DND-41 (cell line): ENCODE data around the gene IFT122.
"Not testable (repeated sequence)": the region's sequence is repeated elsewhere in the genome, so short reads cannot be mapped to it uniquely, and the experiment has no call there.

Source experiments
- ATAC-seq: fragments of 200-7000 bp; cut with Tn5 transposase; 3 replicates; pipeline ENCODE4 v1.9.1; 2021; ENCODE audit warnings: low read depth; ENCODE audit not compliant: insufficient read depth
- DNase-seq: peaks from one replicate; pipeline ENCODE4 v3.0.0-alpha.2; 2020
- H2AFZ ChIP-seq: 2 replicates; pipeline ENCODE4 v1.6.0; 2012; ENCODE audit warnings: low read depth, low read length
- H3K27ac ChIP-seq: 2 replicates; pipeline ENCODE4 v1.5.1; 2012; ENCODE audit warnings: low read length, inconsistent platforms
- H3K27me3 ChIP-seq: fragments of 200-600 bp; sonication (generic); 2 replicates; pipeline ENCODE4 v1.6.0; 2012; ENCODE audit warnings: low read length, mild to moderate bottlenecking, inconsistent platforms; ENCODE audit not compliant: insufficient read depth, poor library complexity
- H3K36me3 ChIP-seq: 2 replicates; pipeline ENCODE4 v1.5.1; 2012; ENCODE audit warnings: low read length, inconsistent platforms; ENCODE audit not compliant: insufficient read depth
- H3K4me1 ChIP-seq: 2 replicates; pipeline ENCODE4 v1.5.1; 2012; ENCODE audit warnings: mild to moderate bottlenecking, low read length; ENCODE audit not compliant: insufficient read depth
- H3K4me2 ChIP-seq: 2 replicates; pipeline ENCODE4 v1.6.0; 2012; ENCODE audit warnings: mild to moderate bottlenecking, moderate library complexity, low read length, inconsistent platforms; ENCODE audit not compliant: insufficient read depth
- H3K4me3 ChIP-seq, 2 experiments: fragments of 200-600 bp in 1 of 2; shearing (Covaris generic) in 1 of 2; 2 replicates each; pipeline ENCODE4 v1.5.1; 2012 to 2016; ENCODE audit warnings: inconsistent platforms in 2 of 2, low read length in 2 of 2, mild to moderate bottlenecking in 2 of 2, low read depth in 1 of 2, moderate library complexity in 1 of 2
- H3K79me2 ChIP-seq: 2 replicates; pipeline ENCODE4 v1.6.0; 2012; ENCODE audit warnings: low read length, inconsistent platforms; ENCODE audit not compliant: insufficient read depth
- H3K9ac ChIP-seq: 2 replicates; pipeline ENCODE4 v1.6.0; 2012; ENCODE audit warnings: low read depth, mild to moderate bottlenecking, inconsistent platforms, low read length, moderate library complexity
- H3K9me3 ChIP-seq: 2 replicates; pipeline ENCODE4 v1.5.1; 2012; ENCODE audit warnings: low read length, moderate library complexity, mild to moderate bottlenecking, inconsistent platforms; ENCODE audit not compliant: insufficient read depth, severe bottlenecking
- H4K20me1 ChIP-seq: 2 replicates; pipeline ENCODE4 v1.6.0; 2012; ENCODE audit warnings: low read length; ENCODE audit not compliant: insufficient read depth
- CTCF ChIP-seq: IDR thresholded peaks from 2 replicates; pipeline ENCODE4 v1.5.1; 2012; ENCODE audit warnings: borderline replicate concordance, low read length, moderate library complexity, mild to moderate bottlenecking; ENCODE audit not compliant: poor library complexity, severe bottlenecking; ENCODE audit errors: extremely low read depth
- EZH2 ChIP-seq: IDR thresholded peaks from 3 replicates; pipeline ENCODE4 v1.6.1; 2012; ENCODE audit warnings: borderline replicate concordance, low read depth, mild to moderate bottlenecking, moderate library complexity, low read length, inconsistent platforms; ENCODE audit not compliant: severe bottlenecking

Gene IFT122

GRCh38 chr3:129493206-129493605 lies 53.2 kb downstream of the IFT122 start:
- Histone ChIP-seq H3K27me3 (no peaks in the 10 kb centered on the region), H3K9me3 (no peaks in the 10 kb centered on the region), H3K27ac (no peak overlapping the region), H3K9ac (no peak overlapping the region), H3K79me2 (no peaks in the 10 kb centered on the region), H3K36me3 (peaks cover 34% of the 10 kb centered on the region), H3K4me2 (no peak overlapping the region), H3K4me1 (no peaks in the 10 kb centered on the region), H4K20me1 (no peaks in the 10 kb centered on the region), H3K4me3 (no peak overlapping the region), H2AFZ (no peak overlapping the region)
- ATAC-seq: no peak
- no peak for DNase-seq
- no peak for TF ChIP-seq EZH2
- TF ChIP-seq CTCF: no peak

- H3K4me1 ChIP-seq, H3K27ac ChIP-seq, H3K79me2 ChIP-seq, H2AFZ ChIP-seq, ATAC-seq, DNase-seq, H3K4me2 ChIP-seq, H4K20me1 ChIP-seq, H3K9ac ChIP-seq, H3K27me3 ChIP-seq, H3K9me3 ChIP-seq, H3K4me3 ChIP-seq: not testable (repeated sequence)
- H3K36me3 ChIP-seq: peaks cover 34% of the 10 kb centered on the region
Measured at GRCh38 chr3:129494499-129494898, 54.5 kb downstream of the IFT122 start.

GRCh38 chr3:129495006-129495639 lies 55.1 kb downstream of the IFT122 start:
- not testable (repeated sequence) for H3K4me2 ChIP-seq, H3K27me3 ChIP-seq, ATAC-seq, H3K4me3 ChIP-seq, H3K27ac ChIP-seq, H4K20me1 ChIP-seq, H3K9me3 ChIP-seq, DNase-seq, H3K9ac ChIP-seq, H3K79me2 ChIP-seq, H3K4me1 ChIP-seq, H2AFZ ChIP-seq
- peaks cover 38% of the 10 kb centered on the region for H3K36me3 ChIP-seq

- not testable (repeated sequence) for H3K9me3 ChIP-seq, ATAC-seq, H3K4me2 ChIP-seq, H2AFZ ChIP-seq, H3K79me2 ChIP-seq, H3K4me3 ChIP-seq, H3K9ac ChIP-seq, H4K20me1 ChIP-seq, H3K27me3 ChIP-seq, H3K4me1 ChIP-seq, DNase-seq, H3K27ac ChIP-seq
- H3K36me3 ChIP-seq: peaks cover 40% of the 10 kb centered on the region
Measured at GRCh38 chr3:129497876-129498275, 57.9 kb downstream of the IFT122 start.

- H3K4me2 ChIP-seq, ATAC-seq, H3K27ac ChIP-seq, DNase-seq, H3K4me1 ChIP-seq, H2AFZ ChIP-seq, H4K20me1 ChIP-seq, H3K27me3 ChIP-seq, H3K4me3 ChIP-seq, H3K9me3 ChIP-seq, H3K9ac ChIP-seq, H3K79me2 ChIP-seq: not testable (repeated sequence)
- H3K36me3 ChIP-seq: peaks cover 44% of the 10 kb centered on the region
Measured at GRCh38 chr3:129498603-129499488, 58.8 kb downstream of the IFT122 start.

- ATAC-seq: not testable (repeated sequence)
- H3K36me3 ChIP-seq: peaks cover 49% of the 10 kb centered on the region
Measured at GRCh38 chr3:129499604-129500333, 59.7 kb downstream of the IFT122 start.

More at GRCh38 chr3:129499604-129500333, 59.7 kb downstream of the IFT122 start:
- H3K4me1 ChIP-seq, H2AFZ ChIP-seq, H3K27me3 ChIP-seq, H4K20me1 ChIP-seq, H3K4me2 ChIP-seq, H3K9ac ChIP-seq, H3K9me3 ChIP-seq, H3K4me3 ChIP-seq, H3K79me2 ChIP-seq, DNase-seq, H3K27ac ChIP-seq: not testable (repeated sequence)
